Lung (tissue), 12 donors: ENCODE results near the gene NCBP3. TPM values are rescaled to one million over a fixed set of nuclear protein-coding genes. Genes with fewer than 3 reads are reported as not detected.
"Not testable (repeated sequence)": the region's sequence is repeated elsewhere in the genome, so short reads cannot be mapped to it uniquely, and the experiment has no call there.

ENCODE experiments used
- ATAC-seq: fragments of 200-7000 bp; cut with Tn5 transposase; one replicate; pipeline ENCODE4 v1.9.1; 2020; ENCODE audit warnings: moderate number of reproducible peaks; ENCODE audit not compliant: insufficient read depth, low FRiP score
- DNase-seq, 3 donors: peaks; one replicate each; pipeline ENCODE4 v3.0.0-alpha.2; 2013 to 2017
- H3K27ac ChIP-seq, 2 donors: one replicate each; pipeline ENCODE4 v1.5.1; 2013; ENCODE audit warnings: mild to moderate bottlenecking in 2 of 2, moderate library complexity in 2 of 2, control low read depth in 1 of 2, inconsistent platforms in 1 of 2, low read depth in 1 of 2, low read length in 1 of 2
- H3K27me3 ChIP-seq, 3 donors: one replicate each; pipeline ENCODE4 v1.5.1; 2013; ENCODE audit warnings: low read length in 2 of 3; ENCODE audit not compliant: control insufficient read depth in 3 of 3, insufficient read depth in 3 of 3
- H3K36me3 ChIP-seq, 4 donors: one replicate each; pipeline ENCODE4 v1.5.1; 2013; ENCODE audit warnings: low read length in 4 of 4, mild to moderate bottlenecking in 1 of 4, moderate library complexity in 1 of 4; ENCODE audit not compliant: control insufficient read depth in 4 of 4, insufficient read depth in 4 of 4
- H3K4me1 ChIP-seq, 5 donors: one replicate each; pipeline ENCODE4 v1.5.1; 2013; ENCODE audit warnings: low read length in 5 of 5, mild to moderate bottlenecking in 2 of 5, moderate library complexity in 1 of 5; ENCODE audit not compliant: control insufficient read depth in 5 of 5, insufficient read depth in 5 of 5
- H3K4me3 ChIP-seq: one replicate; pipeline ENCODE4 v1.5.1; 2013; ENCODE audit warnings: mild to moderate bottlenecking, control low read depth, moderate library complexity
- H3K9ac ChIP-seq, 2 donors: one replicate each; pipeline ENCODE4 v1.5.1; 2013; ENCODE audit warnings: low read length in 2 of 2, control low read depth in 1 of 2; ENCODE audit not compliant: insufficient read depth in 1 of 2
- H3K9me3 ChIP-seq, 4 donors: one replicate each; pipeline ENCODE4 v1.5.1; 2013; ENCODE audit warnings: low read length in 3 of 4, mild to moderate bottlenecking in 1 of 4, moderate library complexity in 1 of 4; ENCODE audit not compliant: control insufficient read depth in 4 of 4, insufficient read depth in 3 of 4
- CTCF ChIP-seq: IDR thresholded peaks from 2 replicates; pipeline ENCODE4 v1.5.1; 2012; ENCODE audit warnings: mild to moderate bottlenecking; ENCODE audit errors: control extremely low read depth, extremely low read depth
- WGBS, 2 donors: extraction: QIAGEN DNeasy Blood & Tissue Kit; methylation state at CpG; one replicate each; pipeline ENCODE4 v1.1.7; 2013; 5-methylcytosine and 5-hydroxymethylcytosine counted together
- polyA plus RNA-seq, 2 donors: library from polyadenylated mRNA; stranded (reverse); fragments of 200-250 nt; gene quantifications; one replicate each; pipeline ENCODE4 v1.2.1, GENCODE V29; 2013
- total RNA-seq, 2 donors: library from RNA; depleted of rRNA in 1 of 2; stranded (reverse); fragments of >200 nt in 1 of 2; gene quantifications; one replicate each; pipeline ENCODE4 v1.2.1, GENCODE V29; 2014 to 2021
- donor health status: control.
- donor health status: control.
- donor health status: Bipolar disorder and iron deficiency.
- donor health status: healthy.
- donor health status: DM: yes; HTN: yes; CAD: no.

NCBP3 gene
- total and polyA plus RNA-seq, 4 donors = 15.9 to 49.4 (median 26.0) TPM

- no peaks in the 10 kb centered on the region for H3K9me3 ChIP-seq
- no peak for TF ChIP-seq CTCF
- H3K27ac ChIP-seq = no peak overlapping the region
- peaks cover 0 to 6% (median 0%) of the 10 kb centered on the region in 5 donors for H3K4me1 ChIP-seq
- no peak overlapping the region for H3K4me3 ChIP-seq
- ATAC-seq (no peak), DNase-seq (peak in 2 of 3 donors; percentile 29 to 37)
- H3K27me3 ChIP-seq = no peaks in the 10 kb centered on the region
- no peak overlapping the region for H3K9ac ChIP-seq
- 74 to 87% methylated on average over 9 of the region's 9 CpGs for WGBS, 2 donors
- H3K36me3 ChIP-seq = peaks cover 0 to 11% (median 0%) of the 10 kb centered on the region in 4 donors
These were observed 13.9 kb upstream of the NCBP3 start for GRCh38 chr17:3859940-3860339.

- H3K27me3 ChIP-seq = no peaks in the 10 kb centered on the region
- ATAC-seq = no peak
- H3K36me3 ChIP-seq = peaks cover 0 to 11% (median 0%) of the 10 kb centered on the region in 4 donors
- H3K27ac ChIP-seq = no peak overlapping the region
- 82 to 85% methylated on average over 16 of the region's 16 CpGs for WGBS, 2 donors
- H3K9me3 ChIP-seq = no peaks in the 10 kb centered on the region
- H3K9ac ChIP-seq = no peak overlapping the region
- TF ChIP-seq CTCF = no peak
- DNase-seq = no peak
- peaks cover 0 to 4% (median 0%) of the 10 kb centered on the region in 5 donors for H3K4me1 ChIP-seq
- H3K4me3 ChIP-seq = no peak overlapping the region
These were observed 11.4 kb upstream of the NCBP3 start for GRCh38 chr17:3857261-3858105.

- H3K9me3 ChIP-seq, H3K4me3 ChIP-seq, H3K27ac ChIP-seq, H3K27me3 ChIP-seq, H3K4me1 ChIP-seq, H3K36me3 ChIP-seq, H3K9ac ChIP-seq, ATAC-seq, DNase-seq: not testable (repeated sequence)
- WGBS, 2 donors = 89 to 94% methylated on average over 10 to 29 of the region's 36 CpGs
These were observed 8.2 kb upstream of the NCBP3 start for GRCh38 chr17:3854204-3854603.

GRCh38 chr17:3852561-3852960, 6.5 kb upstream of the NCBP3 start:
- ATAC-seq = no peak
- no peak overlapping the region for H3K27ac ChIP-seq
- DNase-seq = no peak
- H3K27me3 ChIP-seq = no peaks in the 10 kb centered on the region
- WGBS, 2 donors = 77 to 86% methylated on average over 10 of the region's 10 CpGs
- no peak for TF ChIP-seq CTCF
- no peaks in the 10 kb centered on the region for H3K9me3 ChIP-seq
- no peaks in the 10 kb centered on the region for H3K4me1 ChIP-seq
- no peak overlapping the region for H3K4me3 ChIP-seq
- H3K9ac ChIP-seq = no peak overlapping the region
- no peaks in the 10 kb centered on the region for H3K36me3 ChIP-seq
